ENCODE data around the gene EIF4E1B.

The EIF4E1B gene

GRCh38 chr5:176695073-176695472 lies 64.6 kb downstream of the EIF4E1B start:
- no peak for DNase-seq (ENCODE audit: extremely low spot score)
- ChIA-PET POLR2A (no interaction called here), CTCF (interaction anchor here (4.3 kb wide), 1 partner anchor 35 kb away, joined by 27 read pairs; no protein-coding TSS in a partner anchor)
- TF ChIP-seq CTBP1 (IDR thresholded peaks at IDR 0.05; ENCODE audit: borderline replicate concordance), result no peak
- no peak for TF ChIP-seq ELF4 (IDR thresholded peaks at IDR 0.05)
- TF ChIP-seq PKNOX1 (IDR thresholded peaks at IDR 0.05), result no peak
- no peak for TF ChIP-seq L3MBTL2 (conservative IDR thresholded peaks at IDR 0.05)
- no peak for TF ChIP-seq FOXK2 (IDR thresholded peaks at IDR 0.05)
- TF ChIP-seq LEF1 (IDR thresholded peaks at IDR 0.05; ENCODE audit: borderline replicate concordance), result no peak
- no peak for TF ChIP-seq ZNF384 (IDR thresholded peaks at IDR 0.05)
- no peak for TF ChIP-seq SUZ12 (IDR thresholded peaks at IDR 0.05)
- no peak for TF ChIP-seq ARNT (IDR thresholded peaks at IDR 0.05)
- no peak for TF ChIP-seq FOXM1 (IDR thresholded peaks at IDR 0.05; ENCODE audit: borderline replicate concordance)
- no peak for TF ChIP-seq TARDBP (IDR thresholded peaks at IDR 0.05)
- TF ChIP-seq NFRKB (IDR thresholded peaks at IDR 0.05), result no peak
- TF ChIP-seq HDGF (IDR thresholded peaks at IDR 0.05; ENCODE audit: borderline replicate concordance), result no peak
- no peak for TF ChIP-seq SP1 (IDR thresholded peaks at IDR 0.05)
- TF ChIP-seq FOXA1 (IDR thresholded peaks at IDR 0.05), result no peak
- no peak for TF ChIP-seq BHLHE40 (IDR thresholded peaks at IDR 0.05; ENCODE audit: borderline replicate concordance)

Data from HEK293T (cell line).